Smooth muscle cell (in vitro differentiated cells): ENCODE measurements around the gene KLHL17. TPM values are rescaled to one million over a fixed set of nuclear protein-coding genes. Genes with fewer than 3 reads are reported as not detected.

Experiments used
- DNase-seq: peaks from one replicate; lab custom pipeline; 2025; ENCODE audit not compliant: unreplicated experiment; lab: John Stamatoyannopoulos, UW
- H2AFZ ChIP-seq: fragments of 200-600 bp; sonication (generic); 2 replicates; pipeline ENCODE4 v1.6.0; 2016; ENCODE audit warnings: antibody characterized with exemption, low read depth, mild to moderate bottlenecking
- H3F3A ChIP-seq: fragments of 200-600 bp; sonication (generic); 2 replicates; pipeline ENCODE4 v1.6.0; 2017; ENCODE audit warnings: antibody characterized with exemption, low read depth
- H3K27ac ChIP-seq: fragments of 200-600 bp; sonication (generic); 2 replicates; pipeline ENCODE4 v1.5.1; 2016; ENCODE audit warnings: low read depth, mild to moderate bottlenecking
- H3K27me3 ChIP-seq: fragments of 200-600 bp; sonication (generic); 2 replicates; pipeline ENCODE4 v1.6.1; 2016; ENCODE audit warnings: low read depth, mild to moderate bottlenecking
- H3K36me3 ChIP-seq: fragments of 200-600 bp; sonication (generic); 2 replicates; pipeline ENCODE4 v1.5.1; 2016; ENCODE audit warnings: low read depth
- H3K4me1 ChIP-seq: fragments of 200-600 bp; sonication (generic); 2 replicates; pipeline ENCODE4 v1.5.1; 2016; ENCODE audit warnings: low read depth
- H3K4me2 ChIP-seq: fragments of 200-600 bp; sonication (generic); 2 replicates; pipeline ENCODE4 v1.6.0; 2016; ENCODE audit warnings: mild to moderate bottlenecking
- H3K4me3 ChIP-seq: fragments of 200-600 bp; sonication (generic); 2 replicates; pipeline ENCODE4 v1.5.1; 2016; ENCODE audit warnings: mild to moderate bottlenecking
- H3K79me2 ChIP-seq: fragments of 200-600 bp; sonication (generic); 2 replicates; pipeline ENCODE4 v1.6.0; 2016; ENCODE audit warnings: low read depth, mild to moderate bottlenecking
- H3K9ac ChIP-seq: fragments of 200-600 bp; sonication (generic); 2 replicates; pipeline ENCODE4 v1.6.0; 2016; ENCODE audit warnings: low read depth
- H3K9me3 ChIP-seq: fragments of 200-600 bp; sonication (generic); replicated peaks from 2 replicates; pipeline ENCODE4 v1.5.1; 2016; ENCODE audit warnings: low read depth
- H4K20me1 ChIP-seq: fragments of 200-600 bp; sonication (generic); 2 replicates; pipeline ENCODE4 v1.6.0; 2016; ENCODE audit warnings: low read depth
- CTCF ChIP-seq: fragments of 200-600 bp; sonication (generic); IDR thresholded peaks from 2 replicates; pipeline ENCODE4 v1.5.1; 2017; ENCODE audit warnings: borderline replicate concordance, mild to moderate bottlenecking, antibody characterized with exemption; ENCODE audit not compliant: insufficient read depth, poor library complexity, severe bottlenecking
- WGBS: methylation state at CpG from one replicate; pipeline ENCODE4 v1.1.7; 2016; ENCODE audit warnings: low lambda C conversion rate; 5-methylcytosine and 5-hydroxymethylcytosine counted together
- polyA plus RNA-seq: library from polyadenylated mRNA; unstranded; fragments of >200 nt; fragmentation: Nextera tagmentation; extraction: Ambion mirVana; gene quantifications from 2 replicates; pipeline ENCODE4 v1.2.1, GENCODE V29; 2016
- total RNA-seq: library from RNA; depleted of rRNA; stranded (reverse); fragments of >200 nt; gene quantifications from 2 replicates; pipeline ENCODE4 v1.2.3, GENCODE V29; 2014

The KLHL17 gene
- total and polyA plus RNA-seq, 2 experiments from 2014 or later, result 10.2 to 29.9 TPM

GRCh38 chr1:942411-942821 is 18.0 kb upstream of the KLHL17 start:
- DNase-seq, result peak; percentile 35
- H3K9ac ChIP-seq, result no peak overlapping the region

GRCh38 chr1:942864-943533 is 17.4 kb upstream of the KLHL17 start:
- H3K79me2 ChIP-seq, result no peaks in the 10 kb centered on the region
- H3F3A ChIP-seq, result peaks cover 12% of the 10 kb centered on the region
- peak overlapping the region; percentile 13 for H3K27ac ChIP-seq
- peak; percentile 30 for DNase-seq
- peak overlapping the region; percentile 47 for H3K4me3 ChIP-seq
- peak overlapping the region; percentile 89 for H3K4me2 ChIP-seq
- no peak overlapping the region for H2AFZ ChIP-seq
- no peaks in the 10 kb centered on the region for H3K9me3 ChIP-seq
- peaks cover 21% of the 10 kb centered on the region for H4K20me1 ChIP-seq
- no peaks in the 10 kb centered on the region for H3K27me3 ChIP-seq
- H3K9ac ChIP-seq, result no peak overlapping the region
- no peak for TF ChIP-seq CTCF
- H3K4me1 ChIP-seq, result peaks cover 21% of the 10 kb centered on the region
- no peaks in the 10 kb centered on the region for H3K36me3 ChIP-seq
- 41% methylated on average over 24 of the region's 27 CpGs for WGBS

More at GRCh38 chr1:942411-942821, 18.0 kb upstream of the KLHL17 start:
- peaks cover 18% of the 10 kb centered on the region for H4K20me1 ChIP-seq
- H3F3A ChIP-seq, result peaks cover 12% of the 10 kb centered on the region
- H3K79me2 ChIP-seq, result no peaks in the 10 kb centered on the region
- no peaks in the 10 kb centered on the region for H3K9me3 ChIP-seq
- H3K4me2 ChIP-seq, result peak overlapping the region; percentile 89
- H3K4me1 ChIP-seq, result peaks cover 21% of the 10 kb centered on the region
- 2% methylated on average over 34 of the region's 48 CpGs for WGBS
- no peak for TF ChIP-seq CTCF
- no peak overlapping the region for H2AFZ ChIP-seq
- no peaks in the 10 kb centered on the region for H3K36me3 ChIP-seq
- peak overlapping the region; percentile 13 for H3K27ac ChIP-seq
- peak overlapping the region; percentile 47 for H3K4me3 ChIP-seq
- no peaks in the 10 kb centered on the region for H3K27me3 ChIP-seq

- Histone ChIP-seq H3K79me2 (no peaks in the 10 kb centered on the region), H3K4me3 (no peak overlapping the region), H3K4me1 (peaks cover 21% of the 10 kb centered on the region), H3K4me2 (peak overlapping the region; percentile 61), H2AFZ (no peak overlapping the region), H3K27me3 (no peaks in the 10 kb centered on the region), H3K36me3 (no peaks in the 10 kb centered on the region), H3K9ac (no peak overlapping the region), H3K27ac (peak overlapping the region; percentile 52), H3K9me3 (no peaks in the 10 kb centered on the region), H3F3A (peaks cover 12% of the 10 kb centered on the region), H4K20me1 (peaks cover 26% of the 10 kb centered on the region)
- WGBS, result 83% methylated on average over 26 of the region's 27 CpGs
- no peak for DNase-seq
- TF ChIP-seq CTCF, result no peak
Measured at GRCh38 chr1:943545-944340, 16.6 kb upstream of the KLHL17 start.
